GM19328 (cell line): ENCODE measurements around the gene SDC4.
"Not testable (repeated sequence)": the region's sequence is repeated elsewhere in the genome, so short reads cannot be mapped to it uniquely, and the experiment has no call there.

Experiments
- ATAC-seq: cut with Tn5 transposase; IDR thresholded peaks from one replicate; pipeline ENCODE4 v1.9.1; 2021; ENCODE audit warnings: mild to moderate bottlenecking, moderate library complexity; ENCODE audit not compliant: unreplicated experiment

The SDC4 gene

DNA sequence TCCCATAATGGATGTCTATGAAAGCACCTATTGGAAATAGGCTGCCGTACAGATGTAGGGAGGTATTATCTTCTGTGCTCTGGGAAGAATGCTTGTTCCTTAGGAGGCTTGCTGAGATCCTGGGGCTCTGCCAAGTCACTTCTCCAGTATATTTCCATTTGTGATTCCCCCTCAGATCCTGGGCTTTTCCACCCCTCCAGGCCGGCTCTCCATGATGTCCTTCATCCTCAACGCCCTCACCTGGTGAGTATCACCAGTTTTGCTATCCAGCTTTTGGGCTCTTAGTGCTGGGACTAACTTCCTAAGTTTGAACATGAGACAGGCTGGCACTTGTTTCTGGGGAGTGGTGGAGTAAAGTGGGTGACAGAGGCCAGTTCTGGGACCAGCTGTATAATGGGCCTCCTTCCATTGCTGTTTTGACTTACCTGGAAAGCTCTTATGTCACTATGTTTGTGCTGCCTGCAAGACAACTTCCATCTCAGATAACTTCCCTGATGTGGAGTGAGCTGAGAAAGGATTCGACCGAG is 17.3 kb upstream of the SDC4 start:
- ATAC-seq = no peak

DNA sequence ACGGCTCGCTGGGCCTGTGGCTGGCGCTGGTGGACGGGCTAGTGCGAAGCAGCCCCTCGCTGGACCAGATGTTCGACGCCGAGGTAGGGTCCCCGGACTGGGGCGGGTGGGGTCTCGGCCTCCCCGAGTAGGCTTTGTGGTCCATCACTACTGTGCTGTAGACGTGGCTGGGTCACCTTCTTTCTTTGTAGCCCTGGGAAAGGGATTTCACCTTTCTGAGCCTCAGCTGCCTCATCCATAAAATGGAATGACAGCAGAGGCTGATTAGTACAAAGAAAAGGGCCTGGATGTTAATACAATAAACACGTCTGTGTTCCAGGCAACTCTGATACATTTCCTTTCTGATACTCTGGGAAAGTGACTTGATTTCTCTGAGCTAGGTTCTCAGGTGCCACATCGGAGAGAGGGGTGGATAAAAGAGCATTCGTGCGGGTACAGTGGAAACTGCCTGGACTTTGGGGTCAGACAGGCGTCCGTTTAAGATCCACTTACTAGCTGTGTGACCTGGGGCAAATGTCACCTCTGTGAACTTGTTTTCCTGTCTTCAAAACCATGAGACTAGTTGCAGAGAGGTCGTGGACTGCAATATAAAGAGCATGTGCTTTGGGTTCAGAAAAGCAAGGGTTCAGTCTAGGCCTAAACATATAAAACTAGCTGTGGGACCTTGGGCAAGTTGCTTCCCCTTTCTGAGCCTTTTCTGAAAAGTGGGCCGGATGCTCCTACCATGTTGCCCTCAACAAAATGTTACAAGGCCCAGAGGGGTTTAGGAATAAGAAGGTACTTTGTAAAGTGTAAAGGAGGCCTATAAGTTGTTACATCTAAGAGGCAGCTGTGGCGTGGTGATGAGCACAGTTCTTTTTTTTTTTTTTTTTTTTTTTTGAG is 15.6 kb upstream of the SDC4 start:
- ATAC-seq = no peak

DNA sequence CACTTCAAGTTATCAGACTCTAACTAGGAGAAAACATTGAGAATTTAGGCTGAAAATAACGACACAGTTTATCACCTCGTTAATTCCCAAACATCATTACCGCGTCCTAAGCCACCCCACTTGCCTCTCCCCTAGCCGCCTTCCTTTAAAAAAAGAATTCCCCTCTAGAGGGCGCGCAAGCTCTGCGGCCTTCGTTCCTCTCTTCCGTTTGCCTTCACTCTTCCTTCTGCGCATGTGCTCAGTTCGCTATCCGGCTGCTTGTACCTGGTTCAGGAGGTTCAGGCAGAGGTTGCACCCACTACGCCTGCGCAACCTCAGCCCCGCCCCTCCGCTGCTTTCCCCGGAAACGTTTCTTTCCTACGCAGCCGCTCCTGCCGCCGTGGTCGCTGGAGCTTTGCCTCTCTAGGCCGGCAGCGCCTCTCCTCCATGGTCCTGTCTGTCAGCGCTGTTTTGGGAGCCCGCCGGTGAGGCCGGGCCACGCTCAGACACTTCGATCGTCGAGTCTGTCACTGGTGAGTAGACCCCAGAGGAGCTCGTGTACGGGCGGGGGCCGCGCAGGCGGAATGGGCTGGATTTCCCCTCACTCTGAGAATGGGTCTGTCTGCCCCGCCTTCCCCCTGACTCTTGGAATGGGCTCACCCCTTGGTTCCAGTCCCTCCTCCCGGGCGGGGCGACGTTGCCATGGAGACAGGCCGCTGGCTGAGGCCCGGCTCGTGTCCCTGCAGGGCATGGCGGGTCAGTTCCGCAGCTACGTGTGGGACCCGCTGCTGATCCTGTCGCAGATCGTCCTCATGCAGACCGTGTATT is 14.8 kb upstream of the SDC4 start, which contains the start of gene SYS1:
Gene SYS1, plus strand, starts transcription at position 353 of the 807 bp plus-strand sequence. Its CDS starts 376 bp downstream, at position 729.
- peak; percentile 76 for ATAC-seq

DNA sequence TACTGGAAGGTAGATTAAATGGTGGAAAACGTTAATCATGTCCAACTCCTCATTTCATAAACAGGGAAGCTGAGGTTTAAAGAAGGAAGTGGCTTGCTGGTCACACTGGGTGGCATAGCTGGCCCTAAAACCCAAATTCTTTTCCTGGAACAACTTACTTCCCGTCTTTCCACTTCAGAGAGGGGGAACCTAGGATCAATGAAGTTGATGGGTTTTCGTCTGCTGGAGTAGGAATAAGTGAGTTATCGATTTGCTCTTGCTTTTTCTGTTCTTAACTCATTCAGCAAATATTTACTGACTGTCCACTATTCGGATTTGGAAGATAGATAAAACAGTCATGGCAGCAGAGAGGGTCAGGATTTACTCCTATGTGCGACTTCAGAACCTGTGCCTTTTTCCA is 13.6 kb upstream of the SDC4 start:
- no peak for ATAC-seq

DNA sequence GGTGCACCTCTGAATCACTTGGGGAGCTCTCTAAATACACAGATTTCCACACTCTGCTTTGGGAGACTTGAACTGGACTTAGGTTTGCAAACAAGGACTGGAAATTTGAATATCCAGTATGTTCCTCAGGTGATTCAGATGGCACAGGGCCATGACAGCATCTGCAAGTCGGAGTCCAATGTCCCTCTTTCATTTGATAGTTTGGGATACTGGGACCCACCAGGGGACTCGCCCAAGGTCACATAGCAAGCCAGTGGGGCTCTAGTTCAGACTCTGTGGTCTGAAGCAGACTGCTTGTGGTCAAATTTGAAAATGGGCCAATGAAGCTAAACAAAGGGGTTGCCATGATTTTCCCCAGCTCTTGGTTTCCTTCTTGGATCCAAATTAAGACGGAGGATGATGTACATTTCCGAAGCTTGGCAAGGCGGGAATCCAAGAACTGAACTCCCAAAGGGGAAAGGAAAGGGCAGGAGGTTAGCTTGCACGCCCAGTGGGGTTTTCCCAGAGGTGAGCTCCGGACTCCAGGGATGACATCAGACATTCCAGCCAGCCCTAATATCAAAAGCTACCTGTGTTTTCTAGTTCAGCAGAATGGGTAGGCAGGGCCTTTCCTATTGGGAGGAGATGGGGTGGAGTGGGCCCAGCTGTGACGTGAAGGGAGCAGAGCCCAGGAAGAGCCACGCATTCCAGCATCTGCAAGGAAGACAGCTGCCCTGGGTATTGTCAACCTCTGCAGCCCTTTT is 11.4 kb upstream of the SDC4 start:
- ATAC-seq = no peak

DNA sequence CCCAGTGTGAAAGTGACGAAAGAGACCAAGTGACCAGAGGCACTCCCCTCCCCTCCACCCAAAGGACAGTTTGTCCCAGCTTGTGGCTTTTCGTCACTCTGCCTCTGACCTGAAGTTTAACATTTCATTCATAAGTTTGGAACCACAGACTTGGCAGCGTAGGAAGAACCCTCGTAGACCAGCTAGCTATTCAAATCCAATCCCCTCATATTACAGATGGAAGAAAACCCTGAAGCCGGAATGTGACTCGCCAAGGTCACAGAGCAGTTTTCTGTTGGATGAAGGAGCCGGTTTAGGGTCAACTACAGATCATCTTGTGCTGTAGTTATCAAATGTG is 10.8 kb upstream of the SDC4 start:
- ATAC-seq = no peak

DNA sequence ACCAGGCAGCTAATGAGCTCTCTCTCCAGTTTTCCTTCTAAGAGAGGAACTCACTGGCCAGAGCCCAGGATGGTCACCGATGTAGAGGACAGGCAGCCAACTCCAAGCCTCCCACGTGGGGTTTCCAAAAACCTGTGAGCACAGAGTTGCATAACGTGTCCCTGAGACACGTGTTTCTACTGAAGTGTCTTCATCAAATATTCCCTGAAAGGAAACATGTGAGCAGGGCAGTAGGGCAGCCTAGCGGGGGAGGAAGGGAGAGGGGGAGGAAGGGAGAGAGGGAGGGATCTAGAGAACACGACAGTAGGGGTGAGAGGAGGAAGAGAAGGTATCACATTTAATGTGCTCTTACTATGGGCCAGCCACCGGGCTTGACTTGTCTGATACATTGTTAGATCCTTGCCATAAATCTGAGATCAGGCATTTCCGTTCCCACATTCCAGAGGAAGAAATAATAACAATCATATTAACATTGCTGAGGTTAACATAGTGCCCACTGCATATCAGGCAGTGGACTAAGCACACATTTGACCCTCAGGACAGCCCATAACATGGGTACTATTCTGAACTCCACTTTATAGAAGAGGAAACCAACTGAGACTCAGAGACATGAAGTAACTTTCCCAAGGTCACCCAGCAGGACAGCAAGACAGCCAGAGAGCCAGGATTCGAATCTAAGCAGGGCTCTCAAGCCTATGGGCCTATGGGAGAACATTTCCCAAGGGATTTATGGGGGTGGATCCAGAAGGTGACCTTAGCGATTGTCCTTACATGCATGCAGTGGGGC is 10.3 kb upstream of the SDC4 start:
- ATAC-seq = no peak

DNA sequence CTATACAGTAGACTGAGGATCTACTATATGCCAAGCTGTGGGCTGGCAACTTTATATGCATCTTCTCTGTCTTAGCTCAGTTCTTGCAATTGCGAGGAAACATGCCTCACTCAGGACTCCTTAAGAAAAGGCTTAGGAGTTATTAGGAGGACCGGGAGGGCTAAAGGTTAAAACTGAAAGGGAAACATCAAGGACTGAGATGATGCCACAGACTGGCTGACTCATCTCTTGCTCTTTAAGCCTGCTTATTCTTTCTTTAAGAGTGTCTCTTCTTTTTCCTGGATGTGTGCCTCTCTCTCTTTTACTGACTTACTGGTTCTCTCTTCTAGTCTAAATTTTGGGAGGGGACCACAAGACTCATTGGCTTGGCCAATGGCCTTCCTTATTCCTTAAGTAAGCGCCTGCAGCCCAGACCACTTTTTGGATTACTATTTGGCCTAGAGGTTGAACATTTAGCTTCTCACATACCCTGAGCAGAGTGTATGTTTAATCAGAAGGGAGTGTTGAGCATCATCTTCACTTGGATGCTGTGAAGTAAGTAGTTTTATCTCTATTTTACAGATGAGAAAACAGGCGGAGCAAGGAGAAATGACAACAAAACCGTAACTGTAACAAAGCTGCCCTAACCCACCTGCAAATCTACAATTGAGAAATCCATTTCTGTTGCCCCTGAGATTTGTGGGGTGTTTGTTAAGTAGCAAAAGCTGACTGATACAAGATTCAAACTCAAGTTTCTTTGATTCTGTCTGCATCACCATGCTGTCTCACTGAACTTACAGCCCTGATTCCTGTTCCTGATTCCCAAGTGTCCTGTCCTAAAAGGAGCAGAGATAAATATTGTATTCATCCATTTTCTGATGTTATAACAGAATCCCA is 7.2 kb upstream of the SDC4 start:
- no peak for ATAC-seq

DNA sequence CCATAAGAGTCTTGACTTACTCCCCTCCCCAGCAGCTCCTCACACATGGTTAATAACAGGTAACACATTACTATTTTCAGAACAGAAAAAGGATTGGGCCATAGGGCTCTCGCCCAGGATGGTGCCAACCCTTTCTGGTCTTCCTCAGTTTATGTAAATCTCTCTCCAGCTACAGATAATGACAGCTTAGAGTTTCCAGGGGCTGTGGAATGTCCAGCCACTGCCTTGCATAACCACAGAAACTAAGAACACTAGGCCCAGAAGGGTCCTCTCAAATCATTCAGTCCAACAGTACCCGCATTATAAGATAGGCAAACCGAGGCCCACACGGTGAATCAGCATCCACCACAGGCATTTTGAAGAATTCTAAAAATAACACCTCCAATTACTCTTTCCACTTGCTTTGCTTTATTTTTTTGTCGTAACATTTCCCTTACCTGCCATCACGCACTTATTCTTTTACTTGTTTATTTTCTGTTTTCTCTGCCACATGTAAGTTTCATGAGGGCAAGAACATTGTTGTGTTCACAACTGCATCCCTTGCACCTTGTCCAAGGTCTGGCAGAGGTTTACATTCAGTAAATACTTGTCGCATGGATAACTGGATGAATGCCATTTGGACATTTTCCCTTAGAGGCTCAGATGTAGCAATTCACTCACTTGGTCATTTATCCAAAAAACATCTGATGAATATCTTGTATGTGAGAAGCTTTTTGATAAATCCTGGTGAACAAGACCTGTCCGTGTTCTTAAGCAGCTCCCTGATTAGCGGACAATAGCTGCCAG is 6.4 kb upstream of the SDC4 start:
- no peak for ATAC-seq

DNA sequence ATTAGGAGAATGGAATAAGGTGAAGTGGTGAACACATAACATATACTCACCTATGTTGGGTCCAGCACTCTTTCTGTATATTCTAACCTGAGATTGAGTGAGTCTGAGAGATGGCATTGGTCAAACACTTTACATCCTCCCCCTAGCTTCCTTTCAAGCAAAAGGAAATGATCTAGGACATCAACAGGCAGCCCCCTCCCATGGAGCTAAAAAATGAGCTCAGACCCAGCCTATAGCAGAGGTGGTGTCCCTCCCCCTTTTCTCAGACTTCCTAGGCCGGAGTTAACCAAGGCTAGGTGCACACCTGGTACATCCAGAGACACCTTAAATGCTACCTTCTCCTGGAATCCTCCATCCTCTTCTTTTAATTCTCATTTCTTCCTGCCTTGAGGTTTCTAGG is 5.5 kb upstream of the SDC4 start:
- no peak for ATAC-seq

DNA sequence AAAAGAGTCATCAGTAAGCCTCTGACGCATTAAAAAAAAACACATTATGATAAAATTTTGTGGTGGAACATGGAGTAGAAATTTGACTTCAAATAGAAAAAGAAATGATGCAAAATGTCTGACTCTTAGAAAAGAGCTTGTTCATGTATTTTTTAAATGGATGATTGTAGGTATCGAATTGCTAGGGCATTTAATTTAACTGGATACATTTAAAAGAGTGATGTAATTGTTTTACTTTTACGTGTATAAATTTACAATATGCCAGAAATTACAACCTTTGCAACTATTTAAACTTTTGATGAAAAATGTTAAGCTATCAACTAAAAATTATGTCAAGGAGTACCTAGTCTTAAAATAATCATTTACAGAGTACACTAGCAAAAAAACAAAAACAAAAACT is 4.5 kb upstream of the SDC4 start:
- no peak for ATAC-seq

DNA sequence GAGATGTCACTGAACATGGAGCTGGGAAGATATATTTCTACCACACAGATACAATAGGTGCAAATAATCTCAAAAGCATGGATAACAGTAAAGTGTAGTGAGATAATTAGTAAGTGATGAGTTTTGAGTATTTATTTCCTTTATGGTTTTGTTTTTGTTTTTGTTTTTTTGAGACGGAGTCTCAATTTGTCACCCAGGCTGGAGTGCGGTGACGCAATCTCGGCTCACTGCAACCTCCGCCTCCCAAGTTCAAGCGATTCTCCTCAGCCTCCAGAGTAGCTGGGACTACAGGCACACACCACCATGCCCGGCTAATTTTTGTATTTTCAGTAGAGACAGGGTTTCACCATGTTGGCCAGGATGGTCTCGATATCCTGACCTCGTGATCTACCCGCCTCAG is 2.6 kb upstream of the SDC4 start:
- not testable (repeated sequence) for ATAC-seq

DNA sequence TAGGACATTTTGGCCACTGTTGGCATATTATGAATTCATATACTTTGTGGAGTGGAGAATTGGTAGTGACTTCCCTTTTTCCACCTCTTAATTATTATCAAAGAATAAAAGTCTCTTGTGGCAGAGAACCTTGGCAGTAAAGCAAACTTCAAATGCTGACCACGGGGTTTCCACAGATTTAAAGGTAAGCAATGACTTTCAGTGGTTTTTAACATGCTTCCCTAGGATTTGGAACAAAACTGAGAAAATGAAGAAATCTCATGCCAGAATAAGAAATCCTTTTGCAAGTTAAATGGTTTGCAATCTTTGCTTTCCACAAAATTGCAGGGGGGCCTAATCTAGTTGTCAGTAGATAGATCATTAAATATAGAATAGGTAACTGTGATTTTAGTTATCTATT is 2.0 kb upstream of the SDC4 start:
- no peak for ATAC-seq

DNA sequence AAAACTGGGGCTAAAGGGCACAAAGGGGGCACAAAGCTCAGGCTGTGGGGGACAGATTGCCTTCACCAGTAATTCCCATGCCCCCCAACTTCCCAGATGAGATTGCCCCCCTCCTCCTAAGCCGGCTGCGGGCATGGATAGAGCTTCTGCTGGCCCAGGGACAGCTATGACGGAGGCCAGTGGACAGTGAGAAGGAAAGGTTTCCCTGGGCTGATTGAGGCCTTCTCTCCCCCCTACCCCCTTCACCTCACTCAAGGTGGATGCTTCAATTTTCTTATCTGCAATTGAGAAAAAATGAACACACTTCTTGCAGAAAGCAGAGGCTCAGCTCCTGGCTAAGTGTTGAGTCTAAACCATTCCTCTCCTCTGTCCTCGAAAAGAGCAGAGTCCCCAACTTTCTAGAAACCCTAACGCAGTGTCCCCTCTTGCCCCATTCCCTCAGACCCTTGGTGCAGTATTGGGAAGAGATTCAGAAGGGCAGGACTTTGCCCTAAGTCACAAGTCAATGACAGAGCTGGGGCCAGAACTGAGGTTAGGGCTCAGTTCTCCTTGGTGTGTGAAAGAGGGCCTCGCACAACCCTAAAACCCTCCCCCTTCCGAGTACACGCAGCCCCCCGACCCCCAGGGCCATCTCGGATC is 808 bp downstream of the SDC4 start:
- no peak for ATAC-seq

DNA sequence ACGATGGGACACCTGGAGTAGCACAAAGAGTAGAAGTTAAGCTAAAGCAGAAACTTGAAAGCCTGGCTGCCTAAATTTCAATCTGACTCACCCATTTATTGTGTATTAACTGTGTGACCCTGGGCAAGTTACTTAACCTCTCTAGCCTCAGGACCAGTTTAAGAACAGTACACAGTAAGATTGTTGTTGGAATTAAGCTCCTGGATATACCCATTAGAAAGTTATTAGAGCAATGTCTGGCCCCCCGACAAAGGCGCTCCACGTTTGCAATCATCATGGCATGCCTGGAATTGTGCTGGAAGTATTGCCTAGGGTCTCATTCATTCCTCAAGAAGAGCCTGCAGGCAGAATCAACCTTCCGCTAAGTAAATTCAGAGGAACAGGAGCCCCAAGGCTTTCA is 1.4 kb downstream of the SDC4 start:
- no peak for ATAC-seq

DNA sequence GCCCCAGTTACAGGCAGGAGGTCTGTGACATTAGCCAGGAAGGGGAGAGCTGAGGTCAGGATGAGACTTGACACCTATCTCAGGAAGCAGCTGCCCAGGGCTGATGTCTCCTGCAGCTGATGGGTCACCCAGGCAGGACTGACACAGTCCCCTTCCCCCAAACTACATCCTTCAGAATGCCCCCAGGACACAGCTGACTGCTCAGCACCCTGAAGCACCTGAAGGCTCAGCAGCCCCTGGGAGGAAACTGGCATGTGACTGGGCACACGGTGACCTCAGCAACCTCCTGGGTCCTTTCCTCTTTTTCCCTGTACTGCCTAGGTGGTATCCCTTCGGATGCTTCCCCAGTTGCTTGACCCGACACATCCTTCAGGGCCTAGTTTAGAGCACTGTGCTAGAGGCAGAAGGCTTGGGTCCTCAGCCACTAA is 1.9 kb downstream of the SDC4 start:
- ATAC-seq = no peak

DNA sequence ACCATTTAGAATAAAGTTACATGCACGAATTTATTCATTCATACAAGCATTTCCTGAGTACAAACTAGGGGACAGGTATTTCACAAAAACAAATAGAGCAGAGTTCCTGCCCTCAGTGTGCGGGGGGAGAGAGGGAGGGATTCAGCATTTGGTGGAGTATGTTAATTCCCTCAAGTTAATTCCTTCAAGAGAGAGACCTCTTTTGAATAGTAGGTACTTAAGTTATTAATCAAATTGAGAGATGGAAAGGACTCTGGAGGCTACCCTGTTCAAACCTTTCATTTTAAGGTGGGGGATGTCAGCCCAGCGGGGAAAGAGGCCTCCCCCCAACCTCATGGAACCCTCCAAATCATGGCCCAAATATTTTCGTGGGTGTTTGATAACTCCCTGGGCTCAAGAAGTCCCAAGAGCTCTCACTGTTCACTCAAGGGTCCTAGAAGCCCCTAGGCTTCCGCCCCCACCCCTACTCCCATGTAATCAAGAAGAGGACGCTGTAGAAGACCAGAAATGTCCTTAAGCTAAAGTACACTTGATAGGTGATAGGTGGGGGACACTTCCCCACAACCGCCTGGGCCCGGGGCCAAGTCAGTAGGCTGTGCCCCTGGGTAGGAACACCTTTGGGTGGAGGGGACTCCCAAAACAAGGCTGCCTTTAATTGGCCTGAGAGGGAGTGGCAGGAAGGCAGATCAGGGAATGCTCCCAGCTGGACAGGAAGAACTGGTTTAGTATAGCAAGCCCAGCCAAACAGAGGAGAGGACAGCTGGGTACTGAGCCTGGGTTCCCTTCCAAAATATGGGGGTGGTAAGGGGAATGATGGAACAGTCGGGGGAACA is 2.9 kb downstream of the SDC4 start:
- ATAC-seq = no peak
